CD4-positive, alpha-beta T cell treated with Interleukin-10 for 1 hour (primary cell): ENCODE data around the gene ILDR2.
A peak's percentile ranks its signal among the peaks of the same experiment; 100 is the strongest.
"Not testable (repeated sequence)": the region's sequence is repeated elsewhere in the genome, so short reads cannot be mapped to it uniquely, and the experiment has no call there.

Source experiments
- DNase-seq: peaks from one replicate; pipeline ENCODE4 v3.0.0-alpha.2; 2020

ILDR2 gene

GRCh38 chr1:166884040-166884642 is 91.2 kb downstream of the ILDR2 start:
- DNase-seq, result peak; percentile 12

- DNase-seq, result no peak
Observed at GRCh38 chr1:166882893-166883292, 92.4 kb downstream of the ILDR2 start.

- not testable (repeated sequence) for DNase-seq
Observed at GRCh38 chr1:166878173-166878917, 97.0 kb downstream of the ILDR2 start.

- DNase-seq, result no peak
Observed at GRCh38 chr1:166876540-166876838, 98.9 kb downstream of the ILDR2 start.

GRCh38 chr1:166875734-166876539 is 99.4 kb downstream of the ILDR2 start, which contains the start of gene TADA1:
Gene TADA1 (minus strand): TSS chr1:166876264. CDS start chr1:166876233, 31 bp downstream.
- peak; percentile 97 for DNase-seq

GRCh38 chr1:166875302-166875733 is 100.0 kb downstream of the ILDR2 start:
- no peak for DNase-seq

- no peak for DNase-seq
Observed at GRCh38 chr1:166874464-166874863, 100.9 kb downstream of the ILDR2 start.

- no peak for DNase-seq
Observed at GRCh38 chr1:166870584-166870983, 104.8 kb downstream of the ILDR2 start.

- no peak for DNase-seq
Observed at GRCh38 chr1:166869318-166870099, 105.8 kb downstream of the ILDR2 start.

- DNase-seq, result no peak
Observed at GRCh38 chr1:166868639-166869038, 106.7 kb downstream of the ILDR2 start.

GRCh38 chr1:166865926-166866325 is 109.4 kb downstream of the ILDR2 start:
- no peak for DNase-seq

- no peak for DNase-seq
Observed at GRCh38 chr1:166859597-166859996, 115.7 kb downstream of the ILDR2 start.

- DNase-seq, result no peak
Observed at GRCh38 chr1:166858726-166859419, 116.5 kb downstream of the ILDR2 start.
